ENCODE measurements around the gene C17orf113.
"Not testable (repeated sequence)": the region's sequence is repeated elsewhere in the genome, so short reads cannot be mapped to it uniquely, and the experiment has no call there.

DNA sequence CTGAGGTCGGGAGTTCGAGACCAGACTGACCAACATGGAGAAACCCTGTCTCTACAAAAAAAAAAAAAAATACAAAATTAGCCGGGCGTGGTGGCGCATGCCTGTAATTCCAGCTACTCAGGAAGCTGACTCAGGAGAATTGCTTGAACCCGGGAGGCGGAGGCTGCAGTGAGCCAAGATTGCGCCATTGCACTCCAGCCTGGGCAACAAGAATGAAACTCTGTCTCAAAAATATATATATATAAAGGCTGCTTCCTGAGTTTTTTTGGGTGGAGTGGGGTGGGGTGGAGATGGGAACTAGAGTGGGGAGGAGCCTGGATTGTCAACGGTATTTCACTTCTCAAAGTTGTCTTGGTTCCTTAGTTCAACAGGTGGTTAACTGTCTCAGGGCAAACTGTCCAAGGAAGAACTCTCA is 40.1 kb downstream of the C17orf113 start:
- TF ChIP-seq CTCF (conservative IDR thresholded peaks at IDR 0.05; ENCODE audit: low read depth, low read length); MXI1 (IDR thresholded peaks at IDR 0.05; ENCODE audit: borderline replicate concordance, low read depth, low read length); RFX5 (IDR thresholded peaks at IDR 0.05; ENCODE audit: low read depth, low read length); POLR2A (IDR thresholded peaks at IDR 0.05; ENCODE audit: low read depth, low read length); FOS (IDR thresholded peaks at IDR 0.05; ENCODE audit: low read depth, low read length); RCOR1 (IDR thresholded peaks at IDR 0.05; ENCODE audit: insufficient replicate concordance, low read length); ELK1 (IDR thresholded peaks at IDR 0.05; ENCODE audit: borderline replicate concordance, low read depth, low read length); CHD1 (IDR thresholded peaks at IDR 0.05; ENCODE audit: low read depth, low read length); SMC3 (IDR thresholded peaks at IDR 0.05; ENCODE audit: low read depth, low read length): not testable (repeated sequence)
- 0 out of 2 replicates have a peak, but pooled peaks have one; percentile 23 for TF ChIP-seq CEBPB (IDR thresholded peaks at IDR 0.05; ENCODE audit: low read depth, low read length)

Measured in IMR-90 (cell line).